ENCODE measurements around the gene VSX1. TPM values are rescaled to one million over a fixed set of nuclear protein-coding genes. Genes with fewer than 3 reads are reported as not detected.

The VSX1 gene
- total RNA-seq, 1 donor = not detected

- H3K4me3 ChIP-seq (ENCODE audit: low read depth, low read length) = no peak overlapping the region
- no peak for DNase-seq (ENCODE audit: low read depth)
- TF ChIP-seq, protein P1, sequence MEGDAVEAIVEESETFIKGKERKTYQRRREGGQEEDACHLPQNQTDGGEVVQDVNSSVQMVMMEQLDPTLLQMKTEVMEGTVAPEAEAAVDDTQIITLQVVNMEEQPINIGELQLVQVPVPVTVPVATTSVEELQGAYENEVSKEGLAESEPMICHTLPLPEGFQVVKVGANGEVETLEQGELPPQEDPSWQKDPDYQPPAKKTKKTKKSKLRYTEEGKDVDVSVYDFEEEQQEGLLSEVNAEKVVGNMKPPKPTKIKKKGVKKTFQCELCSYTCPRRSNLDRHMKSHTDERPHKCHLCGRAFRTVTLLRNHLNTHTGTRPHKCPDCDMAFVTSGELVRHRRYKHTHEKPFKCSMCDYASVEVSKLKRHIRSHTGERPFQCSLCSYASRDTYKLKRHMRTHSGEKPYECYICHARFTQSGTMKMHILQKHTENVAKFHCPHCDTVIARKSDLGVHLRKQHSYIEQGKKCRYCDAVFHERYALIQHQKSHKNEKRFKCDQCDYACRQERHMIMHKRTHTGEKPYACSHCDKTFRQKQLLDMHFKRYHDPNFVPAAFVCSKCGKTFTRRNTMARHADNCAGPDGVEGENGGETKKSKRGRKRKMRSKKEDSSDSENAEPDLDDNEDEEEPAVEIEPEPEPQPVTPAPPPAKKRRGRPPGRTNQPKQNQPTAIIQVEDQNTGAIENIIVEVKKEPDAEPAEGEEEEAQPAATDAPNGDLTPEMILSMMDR (IDR thresholded peaks at IDR 0.05; ENCODE audit: insufficient read depth, low read length) = no peak
These were observed 6.3 kb upstream of the VSX1 start for GRCh38 chr20:25088267-25088666.

DNA sequence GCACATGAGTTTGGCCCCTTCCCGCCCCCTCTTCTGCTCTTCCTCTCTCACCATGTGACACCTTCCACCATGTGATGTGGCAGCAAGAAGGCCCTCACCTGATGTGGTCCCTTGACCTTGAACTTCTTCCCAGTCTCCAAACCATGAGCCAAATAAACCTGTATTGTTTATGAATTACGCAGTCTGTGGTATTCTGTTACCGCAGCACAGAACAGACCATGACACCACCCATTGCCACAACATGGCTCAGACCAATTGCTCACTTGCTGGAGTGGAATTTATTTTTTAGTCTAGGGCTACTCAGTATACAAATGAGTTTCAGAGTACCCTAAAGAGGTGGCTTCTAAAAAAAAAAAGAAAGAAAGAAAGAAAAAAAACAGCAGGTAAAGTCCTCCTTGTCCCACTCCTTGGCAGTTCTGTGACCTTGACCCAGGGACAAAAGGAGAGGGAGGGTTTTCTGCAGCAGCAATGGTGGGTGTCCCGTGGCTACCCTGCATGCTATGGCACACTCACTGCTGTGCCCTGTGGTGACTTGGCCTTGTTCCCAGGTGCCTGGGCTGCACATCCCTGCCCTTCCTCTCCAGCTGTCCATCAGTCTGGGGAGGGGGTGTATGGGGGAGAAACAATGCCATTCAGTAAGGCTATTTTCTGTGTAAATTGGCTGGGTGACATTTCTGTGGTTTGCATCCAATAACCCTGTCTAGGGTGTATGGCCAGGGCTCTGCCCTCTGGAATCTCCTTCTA lies 5.4 kb upstream of the VSX1 start:
- H3K4me3 ChIP-seq (ENCODE audit: low read depth, low read length) = no peak overlapping the region
- TF ChIP-seq, protein P1 (IDR thresholded peaks at IDR 0.05; ENCODE audit: insufficient read depth, low read length) = no peak
- no peak for DNase-seq (ENCODE audit: low read depth)

GRCh38 chr20:25085756-25086495 lies 4.0 kb upstream of the VSX1 start:
- H3K4me3 ChIP-seq (ENCODE audit: low read depth, low read length) = no peak overlapping the region
- DNase-seq (ENCODE audit: low read depth) = no peak
- TF ChIP-seq, protein P1 (IDR thresholded peaks at IDR 0.05; ENCODE audit: insufficient read depth, low read length) = no peak

DNA sequence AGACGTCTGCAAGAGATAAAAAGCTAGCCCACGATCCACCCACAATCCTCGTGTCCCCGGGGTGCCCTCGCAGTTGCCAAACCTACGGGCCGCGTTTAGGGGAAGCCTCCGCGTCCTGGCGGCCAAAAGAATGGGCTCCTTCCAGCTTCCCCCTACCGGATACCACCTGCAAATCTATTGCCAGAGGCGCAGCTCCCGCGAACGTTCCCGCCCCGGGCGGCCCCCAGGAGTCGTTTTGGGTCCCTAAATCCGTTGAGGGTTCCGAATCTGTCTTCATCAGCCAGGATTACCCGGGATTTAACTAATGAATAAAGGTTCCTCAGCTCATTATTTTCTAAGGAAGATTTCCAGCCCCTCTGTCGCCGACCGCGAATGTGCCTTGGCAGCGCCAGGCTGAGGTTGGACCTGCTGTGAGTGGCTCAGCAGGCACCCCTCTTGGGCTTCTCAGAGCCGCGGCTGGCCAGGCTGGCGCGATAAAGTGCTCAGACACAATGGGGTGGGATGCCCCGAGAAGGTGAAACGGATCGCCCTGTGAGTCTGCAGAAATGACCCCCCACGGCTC lies 2.8 kb upstream of the VSX1 start:
- TF ChIP-seq, protein P1 (IDR thresholded peaks at IDR 0.05; ENCODE audit: insufficient read depth, low read length) = no peak
- no peak overlapping the region for H3K4me3 ChIP-seq (ENCODE audit: low read depth, low read length)

GRCh38 chr20:25083773-25084625 lies 2.1 kb upstream of the VSX1 start:
- TF ChIP-seq, protein P1 (IDR thresholded peaks at IDR 0.05; ENCODE audit: insufficient read depth, low read length) = peak; percentile 56
- DNase-seq (ENCODE audit: low read depth) = no peak

More for the DNA sequence above, 2.8 kb upstream of the VSX1 start:
- no peak for DNase-seq (ENCODE audit: low read depth)

GRCh38 chr20:25083141-25083772 lies 1.3 kb upstream of the VSX1 start:
- TF ChIP-seq, protein P1 (IDR thresholded peaks at IDR 0.05; ENCODE audit: insufficient read depth, low read length) = no peak
- no peak overlapping the region for H3K4me3 ChIP-seq (ENCODE audit: low read depth, low read length)
- no peak for DNase-seq (ENCODE audit: low read depth)

More at GRCh38 chr20:25083773-25084625, 2.1 kb upstream of the VSX1 start:
- H3K4me3 ChIP-seq (ENCODE audit: low read depth, low read length) = no peak overlapping the region

Measured in fibroblast of the aortic adventitia (primary cell).